Measurements from ENCODE around the gene KIAA0040.

DNA sequence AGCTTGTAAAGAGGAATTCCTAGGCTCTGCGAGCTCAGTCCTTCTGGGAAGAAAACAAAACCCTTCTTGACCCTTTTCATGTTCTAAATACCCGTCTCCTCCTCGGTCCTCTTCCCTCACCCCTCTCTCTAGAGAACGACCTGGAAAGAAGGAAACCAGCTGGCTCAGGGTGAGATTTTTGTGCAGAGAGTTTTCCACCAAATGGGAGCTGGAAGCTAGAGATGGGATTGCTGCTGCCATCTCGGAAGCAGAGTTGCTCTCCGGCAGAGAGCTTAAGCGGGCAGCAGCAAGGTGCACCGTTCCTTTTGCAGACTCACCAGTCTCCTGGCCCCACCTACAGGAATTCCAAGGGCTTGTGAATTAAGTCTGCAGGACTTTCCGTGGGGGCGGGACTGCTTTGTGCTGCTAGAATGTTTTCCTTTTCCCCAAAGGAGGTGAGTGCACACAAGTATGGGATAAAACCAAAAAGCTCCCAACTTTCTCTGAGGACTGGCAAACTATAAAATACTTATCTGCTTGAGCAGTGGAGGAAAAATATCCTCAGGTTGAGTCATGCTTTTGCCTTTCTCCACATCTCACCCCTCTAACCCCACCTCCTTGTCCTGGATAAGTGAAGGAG is 29.1 kb upstream of the KIAA0040 start:
- TF ChIP-seq, protein P1, sequence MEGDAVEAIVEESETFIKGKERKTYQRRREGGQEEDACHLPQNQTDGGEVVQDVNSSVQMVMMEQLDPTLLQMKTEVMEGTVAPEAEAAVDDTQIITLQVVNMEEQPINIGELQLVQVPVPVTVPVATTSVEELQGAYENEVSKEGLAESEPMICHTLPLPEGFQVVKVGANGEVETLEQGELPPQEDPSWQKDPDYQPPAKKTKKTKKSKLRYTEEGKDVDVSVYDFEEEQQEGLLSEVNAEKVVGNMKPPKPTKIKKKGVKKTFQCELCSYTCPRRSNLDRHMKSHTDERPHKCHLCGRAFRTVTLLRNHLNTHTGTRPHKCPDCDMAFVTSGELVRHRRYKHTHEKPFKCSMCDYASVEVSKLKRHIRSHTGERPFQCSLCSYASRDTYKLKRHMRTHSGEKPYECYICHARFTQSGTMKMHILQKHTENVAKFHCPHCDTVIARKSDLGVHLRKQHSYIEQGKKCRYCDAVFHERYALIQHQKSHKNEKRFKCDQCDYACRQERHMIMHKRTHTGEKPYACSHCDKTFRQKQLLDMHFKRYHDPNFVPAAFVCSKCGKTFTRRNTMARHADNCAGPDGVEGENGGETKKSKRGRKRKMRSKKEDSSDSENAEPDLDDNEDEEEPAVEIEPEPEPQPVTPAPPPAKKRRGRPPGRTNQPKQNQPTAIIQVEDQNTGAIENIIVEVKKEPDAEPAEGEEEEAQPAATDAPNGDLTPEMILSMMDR (conservative IDR thresholded peaks at IDR 0.05 in 1 of 2, IDR thresholded peaks at IDR 0.05 in 1 of 2; ENCODE audit: extremely low read depth in 1 of 2, insufficient read depth in 1 of 2, low read depth in 1 of 2, low read length in 2 of 2), result peak; percentile 35 to 64
- TF ChIP-seq EZH2 (IDR thresholded peaks at IDR 0.05; ENCODE audit: borderline replicate concordance, low read length), result no peak

All from mammary epithelial cell (primary cell).